COLO668 (cell line): Measurements from ENCODE around the gene NRTN.

Experiments used
- DNase-seq: peaks from one replicate; lab custom pipeline; 2025; ENCODE audit not compliant: unreplicated experiment; lab: John Stamatoyannopoulos, UW

Gene NRTN

GRCh38 chr19:5789886-5790558 is 14.8 kb upstream of the NRTN start:
- DNase-seq, result no peak

GRCh38 chr19:5790559-5791520 is 14.0 kb upstream of the NRTN start, which contains the start of gene DUS3L:
Gene DUS3L, minus strand, starts transcription at chr19:5791163. Its CDS starts 22 bp downstream, at chr19:5791141.
- peak; percentile 98 for DNase-seq

- DNase-seq, result no peak
These were observed 12.6 kb upstream of the NRTN start for GRCh38 chr19:5792224-5792623.

- DNase-seq, result no peak
These were observed 11.7 kb upstream of the NRTN start for GRCh38 chr19:5793188-5793587.

- DNase-seq, result no peak
These were observed 9.4 kb upstream of the NRTN start for GRCh38 chr19:5795382-5795919.

GRCh38 chr19:5798244-5798643 is 6.6 kb upstream of the NRTN start:
- no peak for DNase-seq

- DNase-seq, result peak; percentile 46
These were observed 5.3 kb upstream of the NRTN start for GRCh38 chr19:5799247-5800241.

GRCh38 chr19:5800361-5801270 is 4.3 kb upstream of the NRTN start:
- DNase-seq, result no peak

GRCh38 chr19:5801796-5802619 is 2.9 kb upstream of the NRTN start:
- DNase-seq, result no peak

GRCh38 chr19:5803441-5803751 is 1.5 kb upstream of the NRTN start:
- no peak for DNase-seq

- DNase-seq, result peak; percentile 93
These were observed 933 bp upstream of the NRTN start for GRCh38 chr19:5803752-5804515.

- peak; percentile 87 for DNase-seq
These were observed 730 bp downstream of the NRTN start for GRCh38 chr19:5805462-5806132.

- DNase-seq, result no peak
These were observed 1.2 kb downstream of the NRTN start for GRCh38 chr19:5806133-5806489.

GRCh38 chr19:5806905-5807304 is 2.0 kb downstream of the NRTN start:
- no peak for DNase-seq

- no peak for DNase-seq
These were observed 3.4 kb downstream of the NRTN start for GRCh38 chr19:5808120-5808816.

- no peak for DNase-seq
These were observed 4.2 kb downstream of the NRTN start for GRCh38 chr19:5809053-5809452.

- no peak for DNase-seq
These were observed 4.6 kb downstream of the NRTN start for GRCh38 chr19:5809469-5809868.
